Osteocyte (in vitro differentiated cells): ENCODE data around the gene CACNA1C. TPM values are rescaled to one million over a fixed set of nuclear protein-coding genes. Genes with fewer than 3 reads are reported as not detected.

ENCODE experiments used
- DNase-seq: peaks from one replicate; pipeline ENCODE4 v3.0.0; 2021; ENCODE audit warnings: mixed read lengths; ENCODE audit not compliant: unreplicated experiment; ENCODE audit errors: extremely low spot score
- H3K27ac Mint-ChIP-seq: one replicate; pipeline ENCODE4 v1.8.0; 2021; ENCODE audit warnings: mild to moderate bottlenecking, mixed read lengths; ENCODE audit not compliant: unreplicated experiment
- H3K27me3 Mint-ChIP-seq: one replicate; pipeline ENCODE4 v1.8.0; 2021; ENCODE audit warnings: mixed read lengths; ENCODE audit not compliant: unreplicated experiment
- H3K36me3 Mint-ChIP-seq: one replicate; pipeline ENCODE4 v1.8.0; 2021; ENCODE audit warnings: mixed read lengths; ENCODE audit not compliant: unreplicated experiment
- H3K4me1 Mint-ChIP-seq: one replicate; pipeline ENCODE4 v1.8.0; 2021; ENCODE audit warnings: mixed read lengths; ENCODE audit not compliant: unreplicated experiment
- H3K4me3 Mint-ChIP-seq: one replicate; pipeline ENCODE4 v1.8.0; 2021; ENCODE audit warnings: mild to moderate bottlenecking, moderate library complexity, mixed read lengths; ENCODE audit not compliant: unreplicated experiment
- H3K9me3 Mint-ChIP-seq: one replicate; pipeline ENCODE4 v1.8.0; 2021; ENCODE audit warnings: mixed read lengths; ENCODE audit not compliant: unreplicated experiment
- CTCF ChIP-seq: fragments of 200-600 bp; sonication (generic); IDR thresholded peaks from 2 replicates; pipeline ENCODE4 v1.5.0; 2021; ENCODE audit warnings: antibody characterized with exemption, mild to moderate bottlenecking, moderate library complexity
- total RNA-seq: library from RNA; stranded (reverse); gene quantifications from 2 replicates; pipeline ENCODE4 v1.2.1, GENCODE V29; 2021

CACNA1C gene
- total RNA-seq, 1 donor from 2014 or later = 67.4 TPM

GRCh38 chr12:2075508-2076195 is 22.9 kb downstream of the CACNA1C start:
- no peak for TF ChIP-seq CTCF
- Mint-ChIP-seq H3K4me1 (peaks cover 23% of the 10 kb centered on the region), H3K4me3 (no peak overlapping the region), H3K9me3 (peaks cover 16% of the 10 kb centered on the region), H3K27me3 (no peaks in the 10 kb centered on the region), H3K27ac (peak overlapping the region; percentile 2), H3K36me3 (peaks cover 12% of the 10 kb centered on the region)
- DNase-seq = no peak

GRCh38 chr12:2076196-2076570 is 23.4 kb downstream of the CACNA1C start:
- DNase-seq = no peak
- Mint-ChIP-seq H3K9me3 (peaks cover 18% of the 10 kb centered on the region), H3K4me1 (peaks cover 25% of the 10 kb centered on the region), H3K36me3 (peaks cover 14% of the 10 kb centered on the region), H3K27ac (peak overlapping the region; percentile 24), H3K4me3 (no peak overlapping the region), H3K27me3 (no peaks in the 10 kb centered on the region)
- TF ChIP-seq CTCF = no peak

GRCh38 chr12:2076728-2077127 is 23.9 kb downstream of the CACNA1C start:
- DNase-seq = no peak
- peaks cover 12% of the 10 kb centered on the region for H3K36me3 Mint-ChIP-seq
- peaks cover 29% of the 10 kb centered on the region for H3K4me1 Mint-ChIP-seq
- H3K27me3 Mint-ChIP-seq = no peaks in the 10 kb centered on the region
- peak overlapping the region; percentile 24 for H3K27ac Mint-ChIP-seq
- peaks cover 15% of the 10 kb centered on the region for H3K9me3 Mint-ChIP-seq
- no peak for TF ChIP-seq CTCF
- H3K4me3 Mint-ChIP-seq = no peak overlapping the region

GRCh38 chr12:2080604-2081003 is 27.8 kb downstream of the CACNA1C start:
- Mint-ChIP-seq H3K4me3 (no peak overlapping the region), H3K4me1 (peaks cover 50% of the 10 kb centered on the region), H3K36me3 (peaks cover 16% of the 10 kb centered on the region), H3K9me3 (peaks cover 14% of the 10 kb centered on the region), H3K27ac (no peak overlapping the region), H3K27me3 (no peaks in the 10 kb centered on the region)
- DNase-seq = no peak
- no peak for TF ChIP-seq CTCF

GRCh38 chr12:2082321-2082720 is 29.5 kb downstream of the CACNA1C start:
- Mint-ChIP-seq H3K4me3 (no peak overlapping the region), H3K27ac (no peak overlapping the region), H3K36me3 (peaks cover 20% of the 10 kb centered on the region), H3K9me3 (peaks cover 14% of the 10 kb centered on the region), H3K4me1 (peaks cover 46% of the 10 kb centered on the region), H3K27me3 (no peaks in the 10 kb centered on the region)
- no peak for DNase-seq
- no peak for TF ChIP-seq CTCF
